Nephron progenitor cell (in vitro differentiated cells): ENCODE data around the gene SLC25A38.

Source experiments
- DNase-seq: peaks from one replicate; pipeline ENCODE4 v3.0.0; 2021
- H3K27ac Mint-ChIP-seq: 2 replicates; pipeline ENCODE4 v1.8.0; 2021; ENCODE audit warnings: mild to moderate bottlenecking, moderate library complexity, mixed read lengths
- H3K27me3 Mint-ChIP-seq: 2 replicates; pipeline ENCODE4 v1.8.0; 2021; ENCODE audit warnings: mild to moderate bottlenecking, low read depth, mixed read lengths; ENCODE audit not compliant: poor library complexity
- H3K36me3 Mint-ChIP-seq: 2 replicates; pipeline ENCODE4 v1.8.0; 2021; ENCODE audit warnings: low read depth, mixed read lengths
- H3K4me1 Mint-ChIP-seq: 2 replicates; pipeline ENCODE4 v1.8.0; 2021; ENCODE audit warnings: mixed read lengths
- H3K4me3 Mint-ChIP-seq: 2 replicates; pipeline ENCODE4 v1.8.0; 2021; ENCODE audit warnings: mild to moderate bottlenecking, moderate library complexity, mixed read lengths
- H3K9me3 Mint-ChIP-seq: 2 replicates; pipeline ENCODE4 v1.8.0; 2021; ENCODE audit warnings: mild to moderate bottlenecking, moderate library complexity, mixed read lengths
- TF ChIP-seq, protein P1 (sequence below): fragments of 200-600 bp; sonication (generic); IDR thresholded peaks from 2 replicates; pipeline ENCODE4 v1.5.0; 2021; ENCODE audit warnings: antibody characterized with exemption

SLC25A38 gene

DNA sequence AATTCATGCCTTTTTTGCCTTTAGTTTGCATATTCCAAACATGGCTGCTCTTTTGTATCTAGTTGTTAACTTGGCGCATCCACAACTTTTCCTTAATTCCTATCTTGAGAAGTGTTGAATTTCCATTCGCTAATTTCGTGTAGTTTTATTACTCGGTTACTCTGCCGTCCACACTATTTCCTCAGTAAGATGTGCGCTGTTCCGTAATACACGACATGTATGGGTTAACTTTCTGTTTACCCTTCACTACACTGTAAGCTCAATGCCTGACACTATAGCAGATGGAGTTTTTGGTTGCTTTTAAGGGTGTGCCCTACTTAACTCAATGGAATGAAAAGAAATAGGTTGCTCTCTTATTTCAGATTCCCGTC is 24.1 kb downstream of the SLC25A38 start:
- Mint-ChIP-seq H3K9me3 (no peaks in the 10 kb centered on the region), H3K36me3 (peaks cover 49% of the 10 kb centered on the region), H3K27me3 (peaks cover 3% of the 10 kb centered on the region), H3K4me1 (peaks cover 42% of the 10 kb centered on the region), H3K27ac (peak overlapping the region; percentile 86), H3K4me3 (peak overlapping the region; percentile 95)
- no peak for DNase-seq
- TF ChIP-seq, protein P1, sequence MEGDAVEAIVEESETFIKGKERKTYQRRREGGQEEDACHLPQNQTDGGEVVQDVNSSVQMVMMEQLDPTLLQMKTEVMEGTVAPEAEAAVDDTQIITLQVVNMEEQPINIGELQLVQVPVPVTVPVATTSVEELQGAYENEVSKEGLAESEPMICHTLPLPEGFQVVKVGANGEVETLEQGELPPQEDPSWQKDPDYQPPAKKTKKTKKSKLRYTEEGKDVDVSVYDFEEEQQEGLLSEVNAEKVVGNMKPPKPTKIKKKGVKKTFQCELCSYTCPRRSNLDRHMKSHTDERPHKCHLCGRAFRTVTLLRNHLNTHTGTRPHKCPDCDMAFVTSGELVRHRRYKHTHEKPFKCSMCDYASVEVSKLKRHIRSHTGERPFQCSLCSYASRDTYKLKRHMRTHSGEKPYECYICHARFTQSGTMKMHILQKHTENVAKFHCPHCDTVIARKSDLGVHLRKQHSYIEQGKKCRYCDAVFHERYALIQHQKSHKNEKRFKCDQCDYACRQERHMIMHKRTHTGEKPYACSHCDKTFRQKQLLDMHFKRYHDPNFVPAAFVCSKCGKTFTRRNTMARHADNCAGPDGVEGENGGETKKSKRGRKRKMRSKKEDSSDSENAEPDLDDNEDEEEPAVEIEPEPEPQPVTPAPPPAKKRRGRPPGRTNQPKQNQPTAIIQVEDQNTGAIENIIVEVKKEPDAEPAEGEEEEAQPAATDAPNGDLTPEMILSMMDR = no peak

DNA sequence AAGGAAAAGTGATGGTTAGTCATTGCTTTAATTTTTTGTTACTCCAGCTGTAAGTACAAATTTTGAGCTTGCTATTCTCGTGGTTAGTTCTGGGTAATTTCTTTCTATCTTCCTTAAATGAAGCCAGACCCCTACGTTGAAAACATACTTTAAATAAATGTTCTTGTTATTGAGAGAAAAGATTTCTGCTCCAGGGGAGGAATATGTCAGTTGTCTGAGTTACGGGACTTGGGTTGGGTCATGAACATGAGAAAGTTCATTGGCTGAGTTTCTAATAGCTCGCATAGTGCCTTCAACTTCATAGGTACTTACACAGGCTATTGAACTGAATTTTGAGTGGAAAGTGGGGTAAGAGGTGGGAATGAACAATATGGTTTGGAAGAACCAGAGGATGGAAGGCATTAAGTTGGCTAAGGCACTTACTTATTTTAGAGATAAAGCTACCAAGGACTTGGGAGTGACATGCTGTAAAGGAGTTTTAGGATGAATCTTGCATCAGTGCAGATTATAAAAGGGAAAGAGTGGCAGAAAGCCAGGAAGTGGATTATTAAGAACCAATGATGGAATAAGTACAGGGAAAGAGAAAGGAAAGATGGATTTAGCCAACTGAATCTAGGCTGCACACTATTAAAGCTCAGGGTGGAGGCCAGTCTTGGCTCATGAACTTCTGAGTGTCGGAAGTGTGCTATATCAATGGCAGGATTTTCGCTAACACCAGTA is 24.8 kb downstream of the SLC25A38 start:
- no peaks in the 10 kb centered on the region for H3K9me3 Mint-ChIP-seq
- H3K27me3 Mint-ChIP-seq = peaks cover 3% of the 10 kb centered on the region
- H3K4me1 Mint-ChIP-seq = peaks cover 42% of the 10 kb centered on the region
- H3K27ac Mint-ChIP-seq = peak overlapping the region; percentile 86
- peak overlapping the region; percentile 95 for H3K4me3 Mint-ChIP-seq
- DNase-seq = no peak
- H3K36me3 Mint-ChIP-seq = peaks cover 56% of the 10 kb centered on the region
- TF ChIP-seq, protein P1 = no peak

DNA sequence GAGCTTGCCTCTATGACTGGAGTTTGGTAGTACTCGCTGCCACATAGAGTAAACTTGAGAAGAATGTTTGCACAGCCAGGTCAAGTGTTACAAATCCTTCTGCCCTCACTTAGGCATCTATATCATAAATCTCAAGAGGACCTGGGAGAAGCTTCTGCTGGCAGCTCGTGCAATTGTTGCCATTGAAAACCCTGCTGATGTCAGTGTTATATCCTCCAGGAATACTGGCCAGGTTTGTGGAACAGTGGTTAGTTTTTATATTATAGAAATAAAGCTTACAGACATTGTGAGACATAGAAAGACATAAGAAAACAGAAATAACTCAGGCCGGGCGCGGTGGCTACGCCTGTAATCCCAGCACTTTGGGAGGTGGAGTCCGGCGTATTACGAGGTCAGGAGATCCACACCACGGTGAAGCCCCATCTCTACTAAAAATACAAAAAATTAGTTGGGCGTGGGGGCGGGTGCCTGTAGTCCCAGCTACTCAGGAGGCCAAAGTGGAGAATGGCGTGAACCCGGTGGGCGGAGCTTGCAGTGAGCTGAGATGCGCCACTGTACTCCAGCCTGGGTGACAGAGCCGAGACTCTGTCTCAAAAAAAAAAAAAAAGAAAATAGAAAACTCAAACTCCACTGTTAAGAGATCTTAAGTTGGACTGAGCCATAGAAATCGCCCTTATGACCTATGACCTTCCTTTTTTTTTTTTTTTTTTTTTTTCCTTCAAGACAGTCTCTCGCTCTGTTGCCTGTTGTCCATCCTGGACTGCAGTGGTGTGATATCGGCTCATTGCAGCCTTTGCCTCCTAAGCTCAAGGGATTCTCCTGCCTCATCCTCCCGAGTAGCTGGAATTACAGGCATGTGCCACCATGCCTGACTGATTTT is 25.6 kb downstream of the SLC25A38 start:
- H3K27ac Mint-ChIP-seq = peak overlapping the region; percentile 97
- H3K4me1 Mint-ChIP-seq = peaks cover 42% of the 10 kb centered on the region
- DNase-seq = no peak
- H3K27me3 Mint-ChIP-seq = peaks cover 3% of the 10 kb centered on the region
- TF ChIP-seq, protein P1 = no peak
- peaks cover 63% of the 10 kb centered on the region for H3K36me3 Mint-ChIP-seq
- H3K9me3 Mint-ChIP-seq = no peaks in the 10 kb centered on the region
- H3K4me3 Mint-ChIP-seq = peak overlapping the region; percentile 95

DNA sequence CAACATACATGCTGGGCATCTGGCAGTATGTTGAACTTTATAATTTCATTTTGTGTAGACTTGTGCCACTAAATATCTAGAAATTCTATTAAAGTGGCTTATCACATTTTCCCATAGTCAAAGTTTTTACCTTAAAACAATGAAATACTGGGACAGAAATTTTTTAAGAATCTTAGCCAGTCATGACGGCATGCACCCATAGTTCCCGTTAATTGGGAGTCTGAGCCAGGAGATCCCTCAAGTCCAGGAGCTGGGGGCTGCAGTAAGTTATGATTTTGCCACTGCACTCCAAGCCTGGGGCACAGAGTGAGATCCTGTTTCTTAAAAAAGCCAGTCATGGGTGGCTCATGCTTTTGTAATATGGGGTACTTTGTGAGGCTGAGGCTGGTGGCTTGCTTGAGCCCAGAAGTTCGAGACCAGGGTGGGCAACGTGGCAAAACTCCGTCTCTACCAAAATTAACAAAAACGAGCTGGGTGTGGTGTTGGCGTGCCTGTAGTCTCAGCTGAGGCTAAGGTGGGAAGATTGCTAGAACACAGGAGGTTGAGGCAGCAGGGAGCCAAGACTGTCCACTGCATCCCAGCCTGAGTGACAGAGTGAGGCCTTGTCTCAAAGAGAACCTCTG is 26.5 kb downstream of the SLC25A38 start:
- Mint-ChIP-seq H3K4me1 (peaks cover 42% of the 10 kb centered on the region), H3K27ac (peak overlapping the region; percentile 97), H3K9me3 (no peaks in the 10 kb centered on the region), H3K4me3 (peak overlapping the region; percentile 47), H3K36me3 (peaks cover 63% of the 10 kb centered on the region), H3K27me3 (peaks cover 3% of the 10 kb centered on the region)
- TF ChIP-seq, protein P1 = no peak
- DNase-seq = no peak

DNA sequence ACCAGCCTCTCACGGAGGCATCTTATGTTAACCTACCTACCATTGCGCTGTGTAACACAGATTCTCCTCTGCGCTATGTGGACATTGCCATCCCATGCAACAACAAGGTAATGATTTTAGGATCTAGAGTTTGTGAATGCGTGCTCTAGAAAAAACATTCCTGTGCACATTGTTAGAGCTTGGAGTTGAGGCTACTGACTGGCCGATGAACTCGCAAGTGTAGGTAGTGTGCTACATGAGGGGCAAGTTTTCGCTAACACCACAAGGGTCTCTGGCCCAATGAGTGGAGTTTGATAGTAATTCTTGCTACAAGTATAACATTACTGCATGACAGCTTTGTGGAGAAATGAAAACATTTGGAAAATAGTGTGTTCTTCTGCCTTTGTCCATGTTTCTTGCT is 27.7 kb downstream of the SLC25A38 start:
- no peak overlapping the region for H3K4me3 Mint-ChIP-seq
- H3K27me3 Mint-ChIP-seq = no peaks in the 10 kb centered on the region
- H3K27ac Mint-ChIP-seq = peak overlapping the region; percentile 75
- peaks cover 41% of the 10 kb centered on the region for H3K4me1 Mint-ChIP-seq
- peaks cover 63% of the 10 kb centered on the region for H3K36me3 Mint-ChIP-seq
- TF ChIP-seq, protein P1 = no peak
- H3K9me3 Mint-ChIP-seq = no peaks in the 10 kb centered on the region
- no peak for DNase-seq
